Gastroesophageal sphincter (tissue), 4 donors: ENCODE measurements around the gene DGLUCY. TPM values are rescaled to one million over a fixed set of nuclear protein-coding genes. Genes with fewer than 3 reads are reported as not detected.

ENCODE experiments used
- ATAC-seq: fragments of 150-250 bp; one replicate; pipeline ENCODE4 v1.9.1; 2016; ENCODE audit warnings: mild to moderate bottlenecking, moderate library complexity
- H3K27ac ChIP-seq, 4 donors: fragments of 200-600 bp; sonication (generic) in 3 of 4; 1 replicate in 3 of 4; 2 replicates in 1 of 4; pipeline ENCODE4 v1.5.1; 2016 to 2019
- H3K27me3 ChIP-seq: fragments of 200-600 bp; sonication (generic); one replicate; pipeline ENCODE4 v1.5.1; 2019
- H3K36me3 ChIP-seq, 2 donors: fragments of 200-600 bp; sonication (generic); one replicate each; pipeline ENCODE4 v1.5.1; 2019; ENCODE audit warnings: control low read depth in 1 of 2
- H3K4me1 ChIP-seq, 3 donors: fragments of 200-600 bp; sonication (generic); 1 replicate in 2 of 3; 2 replicates in 1 of 3; pipeline ENCODE4 v1.5.1; 2016 to 2019; ENCODE audit warnings: control low read depth in 2 of 3
- H3K4me3 ChIP-seq, 2 donors: fragments of 200-600 bp; sonication (generic); one replicate each; pipeline ENCODE4 v1.5.1; 2019; ENCODE audit warnings: mild to moderate bottlenecking in 1 of 2, moderate library complexity in 1 of 2
- H3K9me3 ChIP-seq, 3 donors: fragments of 200-600 bp; sonication (generic); one replicate each; pipeline ENCODE4 v1.5.1; 2017 to 2019; ENCODE audit warnings: control low read depth in 2 of 3
- CTCF ChIP-seq, 4 experiments: fragments of 200-600 bp in 2 of 4; fragments of 450-650 bp in 2 of 4; sonication (generic) in 1 of 4; IDR thresholded peaks; one replicate each; pipeline ENCODE4 v1.5.1; 2017 to 2019; ENCODE audit warnings: antibody characterized with exemption in 4 of 4, mild to moderate bottlenecking in 2 of 4, moderate library complexity in 2 of 4
- EP300 ChIP-seq: sonication (generic); formaldehyde crosslinking; IDR thresholded peaks from one replicate; pipeline ENCODE4 v1.6.1; 2017; ENCODE audit warnings: antibody characterized with exemption, mild to moderate bottlenecking
- POLR2A ChIP-seq, 2 donors: fragments of 450-650 bp; IDR thresholded peaks; one replicate each; pipeline ENCODE4 v1.6.1; 2017; ENCODE audit warnings: antibody characterized with exemption in 2 of 2, mild to moderate bottlenecking in 2 of 2, moderate library complexity in 1 of 2
- POLR2AphosphoS5 ChIP-seq: sonication (generic); formaldehyde crosslinking; IDR thresholded peaks from one replicate; pipeline ENCODE4 v1.6.1; 2017; ENCODE audit warnings: antibody characterized with exemption
- WGBS, 2 donors: methylation state at CpG; one replicate each; pipeline ENCODE4 v1.1.5; 2018; ENCODE audit warnings: low coverage in 1 of 2; 5-methylcytosine and 5-hydroxymethylcytosine counted together
- total RNA-seq, 4 donors: library from RNA; depleted of rRNA; stranded (reverse); fragments of >200 nt; gene quantifications; one replicate each; pipeline ENCODE4 v1.1.0, GENCODE V29; 2016

The DGLUCY gene
- total RNA-seq, 4 donors from 2014 or later = 52.8 to 118 (median 77.3) TPM

- Histone ChIP-seq H3K4me1 (peaks cover 0 to 4% (median 0%) of the 10 kb centered on the region in 3 donors), H3K4me3 (no peak overlapping the region), H3K9me3 (peaks cover 0 to 6% (median 0%) of the 10 kb centered on the region in 3 donors), H3K27ac (no peak overlapping the region), H3K27me3 (no peaks in the 10 kb centered on the region), H3K36me3 (no peaks in the 10 kb centered on the region)
- no peak for ATAC-seq
- TF ChIP-seq EP300 (no peak), POLR2AphosphoS5 (no peak), CTCF (IDR thresholded peaks at IDR 0.05) (no peak), POLR2A (IDR thresholded peaks at IDR 0.05) (no peak)
Measured at GRCh38 chr14:91070572-91070971, 43.3 kb upstream of the DGLUCY start.

DNA sequence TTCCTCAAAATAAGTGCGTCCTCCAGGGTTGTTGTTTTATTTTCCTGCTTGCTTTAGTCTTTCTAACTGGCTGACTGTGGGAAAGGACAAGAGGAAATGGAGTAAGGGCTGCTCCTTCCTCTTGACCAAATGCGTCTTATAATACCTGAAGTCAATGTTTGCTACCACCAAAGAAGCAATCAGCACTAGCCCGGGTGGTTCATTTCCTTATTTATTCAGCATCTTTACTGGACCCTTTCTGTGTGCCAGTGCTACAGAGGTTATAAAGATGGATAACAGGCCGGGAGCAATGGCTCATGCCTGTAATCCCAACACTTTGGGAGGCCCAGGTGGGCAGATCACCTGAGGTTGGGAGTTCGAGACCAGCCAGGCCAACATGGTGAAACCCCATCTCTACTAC, 38.3 kb upstream of the DGLUCY start:
- TF ChIP-seq EP300 (no peak), POLR2A (IDR thresholded peaks at IDR 0.05) (no peak), CTCF (IDR thresholded peaks at IDR 0.05) (no peak), POLR2AphosphoS5 (no peak)
- H3K27me3 ChIP-seq = no peaks in the 10 kb centered on the region
- no peak for ATAC-seq

GRCh38 chr14:91078095-91078737, 35.7 kb upstream of the DGLUCY start:
- Histone ChIP-seq H3K4me1 (no peaks in the 10 kb centered on the region), H3K4me3 (no peak overlapping the region), H3K9me3 (no peaks in the 10 kb centered on the region), H3K27ac (no peak overlapping the region), H3K27me3 (no peaks in the 10 kb centered on the region), H3K36me3 (no peaks in the 10 kb centered on the region)
- no peak for ATAC-seq
- WGBS, 2 donors = 93 to 98% methylated on average over 8 to 9 of the region's 9 CpGs
- TF ChIP-seq POLR2A (IDR thresholded peaks at IDR 0.05) = no peak
- no peak for TF ChIP-seq CTCF (IDR thresholded peaks at IDR 0.05)
- no peak for TF ChIP-seq EP300
- no peak for TF ChIP-seq POLR2AphosphoS5

More for the DNA sequence above, 38.3 kb upstream of the DGLUCY start:
- Histone ChIP-seq H3K9me3 (peaks cover 0 to 5% (median 0%) of the 10 kb centered on the region in 3 donors), H3K27ac (no peak overlapping the region), H3K4me3 (no peak overlapping the region), H3K36me3 (no peaks in the 10 kb centered on the region), H3K4me1 (no peaks in the 10 kb centered on the region)
- 97 to 100% methylated on average over 2 to 3 of the region's 5 CpGs for WGBS, 2 donors

DNA sequence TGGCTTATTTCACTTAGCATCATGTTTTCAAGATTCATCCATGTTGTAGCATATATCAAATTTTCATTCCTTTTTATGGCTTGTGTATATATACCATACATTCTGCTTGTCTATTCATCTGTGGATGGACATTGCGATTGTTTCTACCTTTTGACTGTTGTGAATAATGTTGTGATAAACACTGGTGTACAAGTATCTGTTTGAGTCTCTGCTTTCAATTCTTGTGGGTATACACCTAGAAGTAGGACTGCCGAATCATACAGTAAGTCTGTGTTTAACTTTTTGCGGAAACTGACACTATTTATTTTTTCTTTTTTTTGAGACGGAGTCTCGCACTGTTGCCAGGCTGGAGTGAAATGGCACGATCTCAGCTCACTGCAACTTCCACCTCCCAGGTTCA, 33.8 kb upstream of the DGLUCY start:
- Histone ChIP-seq H3K9me3 (no peaks in the 10 kb centered on the region), H3K4me3 (no peak overlapping the region), H3K36me3 (no peaks in the 10 kb centered on the region), H3K27ac (no peak overlapping the region), H3K27me3 (no peaks in the 10 kb centered on the region), H3K4me1 (no peaks in the 10 kb centered on the region)
- TF ChIP-seq EP300 (no peak), POLR2A (IDR thresholded peaks at IDR 0.05) (no peak), CTCF (IDR thresholded peaks at IDR 0.05) (no peak), POLR2AphosphoS5 (no peak)
- no peak for ATAC-seq
- 89 to 94% methylated on average over 4 of the region's 6 CpGs for WGBS, 2 donors

DNA sequence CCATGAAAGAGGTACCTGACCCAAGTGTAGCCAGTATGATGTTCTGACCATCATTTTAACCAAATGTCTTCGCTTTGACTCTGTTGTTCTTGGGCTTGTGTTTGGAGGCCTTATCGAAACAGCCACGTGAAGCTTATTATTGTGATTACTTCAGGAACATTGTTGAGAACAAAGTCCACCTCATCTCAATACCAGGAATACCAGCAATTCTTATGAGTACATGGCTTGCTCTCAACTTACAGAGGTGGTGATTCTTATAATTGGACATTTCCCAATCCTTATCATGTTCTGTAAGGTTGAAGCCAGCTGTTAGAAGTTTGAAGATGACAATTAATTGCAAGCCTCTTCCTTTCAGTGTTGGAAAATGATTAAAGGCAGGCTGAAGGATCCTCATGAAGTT, 31.6 kb upstream of the DGLUCY start:
- TF ChIP-seq POLR2A (IDR thresholded peaks at IDR 0.05) = no peak
- H3K27ac ChIP-seq = no peak overlapping the region

More for the DNA sequence above, 31.6 kb upstream of the DGLUCY start:
- no peaks in the 10 kb centered on the region for H3K9me3 ChIP-seq
- no peak for ATAC-seq
- H3K36me3 ChIP-seq = no peaks in the 10 kb centered on the region
- 78% methylated on average over 3 of the region's 3 CpGs; no CpG with 5 or more reads in 1 of the 2 donors for WGBS, 2 donors
- peaks cover 0 to 5% (median 0%) of the 10 kb centered on the region in 3 donors for H3K4me1 ChIP-seq
- no peaks in the 10 kb centered on the region for H3K27me3 ChIP-seq
- no peak overlapping the region for H3K4me3 ChIP-seq
